SH-SY5Y (cell line): ENCODE results near the gene ETV6.

Experiments used
- GATA2 ChIP-seq: IDR thresholded peaks from 2 replicates; pipeline ENCODE4 v1.6.1; 2011; ENCODE audit warnings: mild to moderate bottlenecking, low read depth, low read length
- GATA3 ChIP-seq: IDR thresholded peaks from 2 replicates; pipeline ENCODE4 v1.6.1; 2011; ENCODE audit warnings: low read depth, mild to moderate bottlenecking, low read length, moderate library complexity

GRCh38 chr12:11778713-11779685 is 129.5 kb downstream of the ETV6 start:
- TF ChIP-seq GATA2 (no peak), GATA3 (no peak)
